Endothelial cell of umbilical vein (primary cell): Measurements from ENCODE around the gene VAV2. TPM values are rescaled to one million over a fixed set of nuclear protein-coding genes. Genes with fewer than 3 reads are reported as not detected.

Experiments used
- BruUV-seq: library from RNA; stranded (reverse); fragments of 400-500 nt; replicated peaks from 2 replicates; lab custom pipeline; 2021; lab: Mats Ljungman, UMichigan
- CTCF ChIA-PET: fragments of 300-600, 350-600 bp; sonication (Branson Sonifier 250); formaldehyde crosslinking; loops from one replicate; lab custom pipeline; 2021; ENCODE audit warnings: antibody characterized with exemption, inconsistent platforms; lab: Charles Lee
- POLR2A ChIA-PET: fragments of 300-600, 350-600 bp; sonication (Branson Sonifier 250); formaldehyde crosslinking; loops from one replicate; lab custom pipeline; 2021; ENCODE audit warnings: antibody characterized with exemption, inconsistent platforms; lab: Charles Lee
- DNase-seq: peaks from one replicate; pipeline ENCODE4 v3.0.0-alpha.2; 2011; ENCODE audit warnings: low read depth, low spot score
- FAIRE-seq: peaks from 2 replicates; lab custom pipeline; 2011; peaks lifted over from hg19 to GRCh38; lab: Jason Lieb, UNC
- H2AFZ ChIP-seq: 2 replicates; pipeline ENCODE4 v1.6.0; 2012; ENCODE audit warnings: low read depth, low read length, control low read depth, inconsistent platforms
- H3K27ac ChIP-seq: 2 replicates; pipeline ENCODE4 v1.5.1; 2011; ENCODE audit warnings: low read depth, mild to moderate bottlenecking, control low read depth, low read length, moderate library complexity; ENCODE audit not compliant: insufficient read depth
- H3K27me3 ChIP-seq, 2 experiments: 2 replicates each; pipeline versions ENCODE4 v1.6.0 to v1.6.1; 2011; ENCODE audit warnings: low read length in 2 of 2, mixed read lengths in 1 of 2; ENCODE audit not compliant: control insufficient read depth in 2 of 2, insufficient read depth in 2 of 2
- H3K36me3 ChIP-seq, 2 experiments: 2 replicates in 1 of 2; 3 replicates in 1 of 2; pipeline ENCODE4 v1.5.1; 2011; ENCODE audit warnings: low read length in 2 of 2, mild to moderate bottlenecking in 1 of 2, moderate library complexity in 1 of 2; ENCODE audit not compliant: control insufficient read depth in 2 of 2, insufficient read depth in 2 of 2; ENCODE audit errors: extremely low read depth in 1 of 2
- H3K4me1 ChIP-seq: 3 replicates; pipeline ENCODE4 v1.5.1; 2011; ENCODE audit warnings: mild to moderate bottlenecking, low read length; ENCODE audit not compliant: control insufficient read depth, insufficient read depth; ENCODE audit errors: extremely low read depth
- H3K4me2 ChIP-seq: 2 replicates; pipeline ENCODE4 v1.6.1; 2011; ENCODE audit warnings: low read length, control low read depth, mixed read lengths; ENCODE audit not compliant: insufficient read depth
- H3K4me3 ChIP-seq, 3 experiments: fragments of 200-600 bp in 1 of 3; sonication (generic), shearing (Covaris generic) in 1 of 3; replicated peaks in 1 of 3; 2 replicates each; pipeline ENCODE4 v1.5.1; 2011 to 2016; ENCODE audit warnings: control low read depth in 3 of 3, low read length in 3 of 3, mild to moderate bottlenecking in 2 of 3, inconsistent platforms in 1 of 3, low read depth in 1 of 3, moderate library complexity in 1 of 3; ENCODE audit not compliant: insufficient read depth in 1 of 3
- H3K79me2 ChIP-seq: 2 replicates; pipeline ENCODE4 v1.6.0; 2012; ENCODE audit warnings: low read length, inconsistent platforms; ENCODE audit not compliant: control insufficient read depth, insufficient read depth
- H3K9ac ChIP-seq: replicated peaks from 2 replicates; pipeline ENCODE3; 2011; ENCODE audit warnings: low read length, control low read depth; ENCODE audit not compliant: insufficient read depth; ENCODE audit errors: extremely low read depth
- H3K9me1 ChIP-seq: replicated peaks from 3 replicates; pipeline ENCODE4 v1.6.0; 2011; ENCODE audit warnings: mild to moderate bottlenecking, low read length; ENCODE audit not compliant: control insufficient read depth, insufficient read depth; ENCODE audit errors: extremely low read depth
- H3K9me3 ChIP-seq: replicated peaks from 2 replicates; pipeline ENCODE4 v1.5.1; 2012; ENCODE audit warnings: low read length, inconsistent platforms; ENCODE audit not compliant: control insufficient read depth, insufficient read depth
- H4K20me1 ChIP-seq: replicated peaks from 2 replicates; pipeline ENCODE3; 2011; ENCODE audit warnings: mild to moderate bottlenecking, low read length; ENCODE audit not compliant: control insufficient read depth, insufficient read depth; ENCODE audit errors: extremely low read depth
- EZH2 ChIP-seq: IDR thresholded peaks from 2 replicates; pipeline ENCODE4 v1.6.1; 2012; ENCODE audit warnings: borderline replicate concordance, low read depth, mild to moderate bottlenecking, moderate library complexity, low read length, inconsistent platforms; ENCODE audit not compliant: severe bottlenecking
- FOS ChIP-seq: IDR thresholded peaks from 2 replicates; pipeline ENCODE4 v1.6.1; 2011; ENCODE audit warnings: mild to moderate bottlenecking, low read length, moderate library complexity, borderline replicate concordance; ENCODE audit not compliant: insufficient read depth
- JUN ChIP-seq: IDR thresholded peaks from 2 replicates; pipeline ENCODE4 v1.6.1; 2011; ENCODE audit warnings: borderline replicate concordance, low read depth; ENCODE audit not compliant: insufficient read length, insufficient read depth
- POLR2A ChIP-seq: IDR thresholded peaks from 2 replicates; pipeline ENCODE4 v1.6.1; 2012; ENCODE audit warnings: low read depth, mild to moderate bottlenecking, control low read depth, low read length
- POLR2AphosphoS5 ChIP-seq: IDR thresholded peaks from 2 replicates; pipeline ENCODE4 v1.6.1; 2012; ENCODE audit warnings: low read depth, mild to moderate bottlenecking, control low read depth, low read length, moderate library complexity; ENCODE audit not compliant: insufficient read depth
- dilution Hi-C: fragments of 300-500 bp; cut with MboI; formaldehyde crosslinking; loops from one replicate; pipeline ENCODE4 v1.15.0; 2019; ENCODE audit warnings: low sequenced_read_pairs; ENCODE audit not compliant: extremely low pct_ligation_motif_present
- intact Hi-C: fragments of 100-400 bp; cut with micrococcal nuclease; formaldehyde crosslinking; loops from one replicate; pipeline ENCODE4 v1.10.0; 2022
- polyA plus RNA-seq, 4 experiments: library from polyadenylated mRNA; depleted of rRNA in 3 of 4; stranded (reverse) in 3 of 4; unstranded in 1 of 4; fragments of >200 nt; gene quantifications; 2 replicates each; pipeline versions ENCODE4 v1.2.1 to v1.2.3, GENCODE V29; 2011 to 2012; ENCODE audit warnings: missing spikeins in 1 of 4
- total RNA-seq: library from RNA; stranded (reverse); gene quantifications from 2 replicates; pipeline ENCODE4 v1.2.3, GENCODE V29; 2021
- TF ChIP-seq, protein P1 (sequence below), 2 donors: IDR thresholded peaks; 1 replicate in 1 of 2; 2 replicates in 1 of 2; pipeline ENCODE4 v1.5.1; 2011; ENCODE audit warnings: low read length in 2 of 2, mild to moderate bottlenecking in 2 of 2, moderate library complexity in 2 of 2, control low read depth in 1 of 2, inconsistent platforms in 1 of 2, low read depth in 1 of 2; ENCODE audit not compliant: insufficient read depth in 1 of 2; ENCODE audit errors: extremely low read depth in 1 of 2
- TF ChIP-seq, protein P2 (sequence below): IDR thresholded peaks from 2 replicates; pipeline ENCODE4 v1.6.1; 2011; ENCODE audit not compliant: insufficient read depth, insufficient read length

The VAV2 gene
- total and polyA plus RNA-seq, 2 donors (not counting 3 experiments of a cell fraction or from before 2014, with no cell fraction given): 10.6 to 30.6 TPM

DNA sequence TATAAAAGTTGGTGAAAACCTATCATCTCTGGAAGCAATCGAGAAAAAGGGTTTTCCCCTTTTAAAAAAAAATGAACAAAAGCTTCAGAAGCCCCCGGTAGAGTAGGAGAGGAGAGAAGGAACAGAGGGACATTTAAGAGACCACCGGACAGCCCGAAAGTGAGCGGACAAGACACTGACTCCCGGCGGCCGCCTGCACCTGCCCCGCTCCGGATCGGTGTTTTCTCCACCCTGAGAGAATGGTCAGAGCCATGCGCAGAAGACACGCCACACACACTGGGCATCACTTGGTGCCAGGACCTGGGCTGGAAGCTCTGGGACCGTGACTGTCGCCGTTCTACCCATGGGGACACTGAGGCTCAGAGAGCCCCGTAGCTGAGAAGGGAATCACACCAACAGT, 192.4 kb downstream of the VAV2 start:
- TF ChIP-seq JUN: no peak
- TF ChIP-seq, protein P1, sequence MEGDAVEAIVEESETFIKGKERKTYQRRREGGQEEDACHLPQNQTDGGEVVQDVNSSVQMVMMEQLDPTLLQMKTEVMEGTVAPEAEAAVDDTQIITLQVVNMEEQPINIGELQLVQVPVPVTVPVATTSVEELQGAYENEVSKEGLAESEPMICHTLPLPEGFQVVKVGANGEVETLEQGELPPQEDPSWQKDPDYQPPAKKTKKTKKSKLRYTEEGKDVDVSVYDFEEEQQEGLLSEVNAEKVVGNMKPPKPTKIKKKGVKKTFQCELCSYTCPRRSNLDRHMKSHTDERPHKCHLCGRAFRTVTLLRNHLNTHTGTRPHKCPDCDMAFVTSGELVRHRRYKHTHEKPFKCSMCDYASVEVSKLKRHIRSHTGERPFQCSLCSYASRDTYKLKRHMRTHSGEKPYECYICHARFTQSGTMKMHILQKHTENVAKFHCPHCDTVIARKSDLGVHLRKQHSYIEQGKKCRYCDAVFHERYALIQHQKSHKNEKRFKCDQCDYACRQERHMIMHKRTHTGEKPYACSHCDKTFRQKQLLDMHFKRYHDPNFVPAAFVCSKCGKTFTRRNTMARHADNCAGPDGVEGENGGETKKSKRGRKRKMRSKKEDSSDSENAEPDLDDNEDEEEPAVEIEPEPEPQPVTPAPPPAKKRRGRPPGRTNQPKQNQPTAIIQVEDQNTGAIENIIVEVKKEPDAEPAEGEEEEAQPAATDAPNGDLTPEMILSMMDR (IDR thresholded peaks at IDR 0.05; ENCODE audit: extremely low read depth in 1 of 2, insufficient read depth in 1 of 2, low read depth in 1 of 2, low read length in 2 of 2): no peak
- TF ChIP-seq POLR2AphosphoS5: no peak
- no peak for TF ChIP-seq FOS
- TF ChIP-seq POLR2A: no peak
- TF ChIP-seq EZH2: no peak
- TF ChIP-seq, protein P2, sequence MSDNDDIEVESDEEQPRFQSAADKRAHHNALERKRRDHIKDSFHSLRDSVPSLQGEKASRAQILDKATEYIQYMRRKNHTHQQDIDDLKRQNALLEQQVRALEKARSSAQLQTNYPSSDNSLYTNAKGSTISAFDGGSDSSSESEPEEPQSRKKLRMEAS: no peak
- intact Hi-C loops: no loop called here
- ChIA-PET POLR2A (no interaction called here), CTCF (interaction anchor here (1.5 kb wide), 1 partner anchor 58 kb away, joined by 3 read pairs; no protein-coding TSS in a partner anchor)
- Histone ChIP-seq H3K4me1 (no peaks in the 10 kb centered on the region), H3K27me3 (no peaks in the 10 kb centered on the region), H3K4me2 (no peak overlapping the region), H3K9me3 (no peaks in the 10 kb centered on the region), H4K20me1 (no peaks in the 10 kb centered on the region), H3K9ac (no peak overlapping the region), H3K79me2 (no peaks in the 10 kb centered on the region), H3K36me3 (peaks cover 0 to 13% of the 10 kb centered on the region in 2 experiments), H3K9me1 (no peaks in the 10 kb centered on the region), H3K27ac (no peak overlapping the region), H3K4me3 (no peak overlapping the region), H2AFZ (no peak overlapping the region)
- dilution Hi-C loops: no loop called here
- BruUV-seq: no TSS peak
- DNase-seq (no peak), FAIRE-seq (no peak)
